Thoracic aorta (tissue), 2 donors: ENCODE results near the gene NLGN1. TPM values are rescaled to one million over a fixed set of nuclear protein-coding genes. Genes with fewer than 3 reads are reported as not detected.

Experiments used
- ATAC-seq: fragments of 150-250 bp; one replicate; pipeline ENCODE4 v1.8.0; 2017; ENCODE audit warnings: low read depth; ENCODE audit not compliant: insufficient number of reproducible peaks, low FRiP score
- DNase-seq: peaks from one replicate; pipeline ENCODE4 v3.0.0-alpha.2; 2020; ENCODE audit warnings: low spot score
- H3K27ac ChIP-seq, 2 donors: fragments of 200-600 bp; sonication (generic); 1 replicate in 1 of 2; 2 replicates in 1 of 2; pipeline ENCODE4 v1.5.1; 2016; ENCODE audit warnings: mild to moderate bottlenecking in 2 of 2, moderate library complexity in 2 of 2
- H3K27me3 ChIP-seq: fragments of 200-600 bp; sonication (generic); replicated peaks from 2 replicates; pipeline ENCODE4 v1.6.0; 2016; ENCODE audit warnings: mild to moderate bottlenecking; ENCODE audit not compliant: insufficient read depth
- H3K36me3 ChIP-seq: fragments of 200-600 bp; sonication (generic); one replicate; pipeline ENCODE4 v1.5.1; 2016
- H3K4me1 ChIP-seq, 2 donors: fragments of 200-600 bp; sonication (generic); 1 replicate in 1 of 2; 2 replicates in 1 of 2; pipeline versions ENCODE4 v1.5.1 to v1.6.0; 2016; ENCODE audit warnings: low read depth in 2 of 2, mild to moderate bottlenecking in 1 of 2; ENCODE audit not compliant: control insufficient read depth in 1 of 2
- H3K4me3 ChIP-seq: fragments of 200-600 bp; sonication (generic); 2 replicates; pipeline ENCODE4 v1.5.1; 2016; ENCODE audit warnings: mild to moderate bottlenecking
- H3K9me3 ChIP-seq: fragments of 200-600 bp; sonication (generic); 2 replicates; pipeline ENCODE4 v1.5.1; 2016
- CTCF ChIP-seq: fragments of 200-600 bp; sonication (generic); IDR thresholded peaks from one replicate; pipeline ENCODE4 v1.5.1; 2019; ENCODE audit warnings: antibody characterized with exemption
- total RNA-seq, 2 donors: library from RNA; depleted of rRNA; stranded (reverse); fragments of >200 nt; gene quantifications; one replicate each; pipeline versions ENCODE4 v1.1.0 to v1.2.3, GENCODE V29; 2016

The NLGN1 gene
- total RNA-seq, 2 donors from 2014 or later: 17.8 to 18.3 TPM

GRCh38 chr3:174102274-174102673 is 704.7 kb downstream of the NLGN1 start:
- H3K27me3 ChIP-seq: no peaks in the 10 kb centered on the region
- H3K4me1 ChIP-seq: no peaks in the 10 kb centered on the region
- DNase-seq (no peak), ATAC-seq (no peak)
- no peaks in the 10 kb centered on the region for H3K36me3 ChIP-seq
- no peak for TF ChIP-seq CTCF
- H3K27ac ChIP-seq: no peak overlapping the region
- no peak overlapping the region for H3K4me3 ChIP-seq
- H3K9me3 ChIP-seq: no peaks in the 10 kb centered on the region

GRCh38 chr3:174102866-174103265 is 705.3 kb downstream of the NLGN1 start:
- ATAC-seq (no peak), DNase-seq (no peak)
- H3K4me1 ChIP-seq: no peaks in the 10 kb centered on the region
- H3K27ac ChIP-seq: no peak overlapping the region
- no peaks in the 10 kb centered on the region for H3K36me3 ChIP-seq
- no peaks in the 10 kb centered on the region for H3K9me3 ChIP-seq
- H3K27me3 ChIP-seq: no peaks in the 10 kb centered on the region
- no peak overlapping the region for H3K4me3 ChIP-seq
- no peak for TF ChIP-seq CTCF

- peaks cover 2% of the 10 kb centered on the region for H3K9me3 ChIP-seq
- no peak overlapping the region for H3K27ac ChIP-seq
- DNase-seq (no peak), ATAC-seq (no peak)
- H3K27me3 ChIP-seq: no peaks in the 10 kb centered on the region
- no peaks in the 10 kb centered on the region for H3K36me3 ChIP-seq
- H3K4me3 ChIP-seq: no peak overlapping the region
- no peak for TF ChIP-seq CTCF
- H3K4me1 ChIP-seq: no peaks in the 10 kb centered on the region
These were observed 713.2 kb downstream of the NLGN1 start for GRCh38 chr3:174110761-174111160.

GRCh38 chr3:174111776-174112175 is 714.2 kb downstream of the NLGN1 start:
- no peaks in the 10 kb centered on the region for H3K4me1 ChIP-seq
- no peak overlapping the region for H3K27ac ChIP-seq
- DNase-seq (no peak), ATAC-seq (no peak)
- H3K36me3 ChIP-seq: no peaks in the 10 kb centered on the region
- no peak overlapping the region for H3K4me3 ChIP-seq
- no peak for TF ChIP-seq CTCF
- H3K27me3 ChIP-seq: no peaks in the 10 kb centered on the region
- H3K9me3 ChIP-seq: peaks cover 2% of the 10 kb centered on the region

GRCh38 chr3:174116421-174116820 is 718.9 kb downstream of the NLGN1 start:
- no peaks in the 10 kb centered on the region for H3K36me3 ChIP-seq
- ATAC-seq (no peak), DNase-seq (no peak)
- H3K9me3 ChIP-seq: peaks cover 2% of the 10 kb centered on the region
- H3K4me1 ChIP-seq: no peaks in the 10 kb centered on the region
- no peaks in the 10 kb centered on the region for H3K27me3 ChIP-seq
- no peak overlapping the region for H3K4me3 ChIP-seq
- H3K27ac ChIP-seq: no peak overlapping the region
- no peak for TF ChIP-seq CTCF
